Heart left ventricle (tissue), 13 donors: Measurements from ENCODE around the gene NTRK3.

Experiments used
- POLR2A ChIP-seq, 2 donors: fragments of 450-650 bp; IDR thresholded peaks; one replicate each; pipeline ENCODE4 v1.6.1; 2017; ENCODE audit warnings: antibody characterized with exemption in 2 of 2, mild to moderate bottlenecking in 2 of 2, moderate library complexity in 2 of 2
- TF ChIP-seq, protein P1 (sequence below), 12 donors: fragments of 200-600 bp; sonication (generic) in 4 of 12; IDR thresholded peaks; one replicate each; pipeline versions ENCODE4 v1.5.0 to v1.8.0; 2018 to 2022; ENCODE audit warnings: antibody characterized with exemption in 12 of 12, mild to moderate bottlenecking in 5 of 12
- donor health status: ischemic (EF 13 %, LVEDD 7.1; RV severe dilation, severe dysfunction).
- donor health status: DM: no; HTN: yes; CAD: no.
- donor health status: DM: no; HTN: no; CAD: no.
- donor health status: ischemic (EF 25% LVEDD 6.9; RV normal size, moderate dysfunction).
- donor health status: ischemic (EF 25% LVEDD 5.7; RV mildly dilated, moderate dysfunction).
- donor health status: ischemic (EF 35%, LVEDD 5.7; RV mildly dilated, moderate dysfunction).
- donor health status: nonischemic (EF 11% LVEDD 7.7; RV severe dilation, severe dysfunction).
- donor health status: DM: yes; HTN: yes; CAD: no.
- donor health status: PGD.
- donor health status: ischemic (EF 29% LVEDD 5.4; RV normal size, mild dysfunction).
- donor health status: nonischemic (EF 23%, LVEDD 6.1; RV moderate dilation, normal function).

DNA sequence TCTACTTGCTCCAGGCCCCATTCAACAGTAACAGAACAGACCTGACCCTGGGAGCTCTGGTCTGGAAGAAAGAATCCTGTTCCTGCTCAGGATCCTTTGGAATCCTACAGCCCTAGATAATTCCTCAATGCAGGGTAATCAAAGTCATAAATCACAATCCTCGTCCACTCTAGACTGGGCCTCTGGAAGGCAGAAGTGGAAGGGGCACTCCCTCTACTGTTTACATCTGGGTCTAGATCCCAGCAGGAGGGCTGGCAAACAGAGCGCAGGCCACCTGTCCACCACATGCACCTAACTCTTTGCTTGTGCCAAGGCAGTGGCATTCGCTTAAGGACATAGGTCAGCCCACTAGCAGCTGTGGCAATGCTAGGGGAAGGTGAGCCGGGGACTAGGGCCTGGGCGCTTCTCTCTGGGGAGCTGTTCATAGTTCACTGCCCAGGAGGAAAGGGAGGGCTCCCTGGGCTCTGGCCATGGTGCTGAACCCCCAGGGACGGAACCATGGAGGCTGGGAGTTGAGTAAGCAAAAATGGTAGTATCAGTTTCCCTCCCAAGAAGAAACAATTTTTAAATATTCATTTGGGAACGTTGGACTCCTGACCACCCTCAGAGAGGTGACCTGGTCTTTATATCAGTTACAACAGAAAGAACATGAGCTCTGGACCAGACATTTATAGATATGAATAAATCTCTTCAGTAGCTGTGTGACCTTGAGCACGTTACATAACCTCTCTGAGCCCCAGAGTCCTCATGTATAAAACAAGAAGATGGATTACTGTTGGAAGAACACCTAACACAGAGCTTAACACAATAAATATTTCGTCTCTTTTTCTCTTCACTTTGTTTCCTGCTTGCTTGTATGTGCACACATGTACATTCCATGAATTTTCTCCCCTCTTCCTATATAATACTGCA lies 90.2 kb downstream of the NTRK3 start:
- TF ChIP-seq, protein P1, sequence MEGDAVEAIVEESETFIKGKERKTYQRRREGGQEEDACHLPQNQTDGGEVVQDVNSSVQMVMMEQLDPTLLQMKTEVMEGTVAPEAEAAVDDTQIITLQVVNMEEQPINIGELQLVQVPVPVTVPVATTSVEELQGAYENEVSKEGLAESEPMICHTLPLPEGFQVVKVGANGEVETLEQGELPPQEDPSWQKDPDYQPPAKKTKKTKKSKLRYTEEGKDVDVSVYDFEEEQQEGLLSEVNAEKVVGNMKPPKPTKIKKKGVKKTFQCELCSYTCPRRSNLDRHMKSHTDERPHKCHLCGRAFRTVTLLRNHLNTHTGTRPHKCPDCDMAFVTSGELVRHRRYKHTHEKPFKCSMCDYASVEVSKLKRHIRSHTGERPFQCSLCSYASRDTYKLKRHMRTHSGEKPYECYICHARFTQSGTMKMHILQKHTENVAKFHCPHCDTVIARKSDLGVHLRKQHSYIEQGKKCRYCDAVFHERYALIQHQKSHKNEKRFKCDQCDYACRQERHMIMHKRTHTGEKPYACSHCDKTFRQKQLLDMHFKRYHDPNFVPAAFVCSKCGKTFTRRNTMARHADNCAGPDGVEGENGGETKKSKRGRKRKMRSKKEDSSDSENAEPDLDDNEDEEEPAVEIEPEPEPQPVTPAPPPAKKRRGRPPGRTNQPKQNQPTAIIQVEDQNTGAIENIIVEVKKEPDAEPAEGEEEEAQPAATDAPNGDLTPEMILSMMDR (IDR thresholded peaks at IDR 0.05) = no peak
- TF ChIP-seq POLR2A (IDR thresholded peaks at IDR 0.05) = no peak
